ENCODE data around the gene STUM.

- no peak for TF ChIP-seq CTCF (IDR thresholded peaks at IDR 0.05)
- no peak for TF ChIP-seq POLR2AphosphoS5 (IDR thresholded peaks at IDR 0.05; ENCODE audit: insufficient read depth in 1 of 2, low read depth in 1 of 2)
Observed at GRCh38 chr1:226560243-226560642, 11.7 kb downstream of the STUM start.
